HepG2 (cell line): ENCODE data around the gene RRBP1. TPM values are rescaled to one million over a fixed set of nuclear protein-coding genes. Genes with fewer than 3 reads are reported as not detected.

Experiments
- BCL6 ChIP-seq: IDR thresholded peaks from 2 replicates; pipeline ENCODE4 v1.6.1; 2016; ENCODE audit warnings: missing genetic modification reagents, missing compliant biosample characterization
- CBX2 ChIP-seq, 2 experiments: fragments of 200-600 bp in 1 of 2; sonication (generic); formaldehyde crosslinking in 1 of 2; IDR thresholded peaks; 2 replicates each; pipeline versions ENCODE4 v1.7.0 to v1.8.1; 2018 to 2022; ENCODE audit warnings: low read depth in 2 of 2, low read length in 1 of 2, mild to moderate bottlenecking in 1 of 2, missing genetic modification reagents in 1 of 2
- CREB1 ChIP-seq, 2 experiments: fragments of 450-650 bp in 1 of 2; IDR thresholded peaks; 2 replicates each; pipeline ENCODE4 v1.6.1; 2016 to 2017; ENCODE audit warnings: control low read depth in 1 of 2, mild to moderate bottlenecking in 1 of 2, missing compliant biosample characterization in 1 of 2, missing genetic modification characterization in 1 of 2
- FOXK2 ChIP-seq: fragments of 450-650 bp; IDR thresholded peaks from 2 replicates; pipeline ENCODE4 v1.6.1; 2016
- KDM2A ChIP-seq: sonication (generic); formaldehyde crosslinking; IDR thresholded peaks from 2 replicates; pipeline ENCODE4 v1.4.0; 2020; ENCODE audit warnings: low read depth, missing genetic modification reagents, borderline replicate concordance
- POLR2AphosphoS5 ChIP-seq: IDR thresholded peaks from 2 replicates; pipeline ENCODE4 v1.6.1; 2012; ENCODE audit warnings: low read depth, low read length
- UBTF ChIP-seq: sonication (generic); formaldehyde crosslinking; IDR thresholded peaks from 2 replicates; pipeline ENCODE4 v1.4.0; 2020; ENCODE audit warnings: mild to moderate bottlenecking, missing genetic modification reagents
- ZNF547 ChIP-seq: sonication (generic); formaldehyde crosslinking; IDR thresholded peaks from 2 replicates; pipeline ENCODE4 v1.5.1; 2020; ENCODE audit warnings: mild to moderate bottlenecking, missing genetic modification reagents
- polyA plus RNA-seq, 8 experiments: library from polyadenylated mRNA; depleted of rRNA in 3 of 8; stranded (reverse) in 7 of 8; unstranded in 1 of 8; fragments of >200 nt; fragmentation: Illumina TruSeq in 4 of 8; extraction: Trizol in 4 of 8; gene quantifications; 2 replicates each; pipeline versions ENCODE4 v1.2.1 to v1.2.3, GENCODE V29; 2011 to 2016; ENCODE audit warnings: low read depth in 4 of 8, missing spikeins in 1 of 8, mixed read lengths in 1 of 8; ENCODE audit not compliant: insufficient read depth in 1 of 8
- total RNA-seq, 5 experiments: library from RNA; depleted of rRNA; stranded (reverse); fragments of >200 nt; fragmentation: Illumina TruSeq; extraction: Trizol; gene quantifications; 2 replicates each; pipeline ENCODE4 v1.2.3, GENCODE V29; 2016; ENCODE audit warnings: low read depth in 1 of 5

Gene RRBP1
- total and polyA plus RNA-seq, 2 of the 13 experiments (the other 11 are each of a cell fraction or from before 2014, with no cell fraction given), result 150 to 222 TPM

GRCh38 chr20:17722493-17723300 is 40.7 kb upstream of the RRBP1 start (continued):
- TF ChIP-seq UBTF (CRISPR knock-in tag) (no peak), KDM2A (CRISPR knock-in tag) (no peak), FOXK2 (no peak), POLR2AphosphoS5 (no peak), ZNF547 (CRISPR knock-in tag) (0 out of 2 replicates have a peak, but pooled peaks have one; percentile 8), CBX2 (IDR thresholded peaks at IDR 0.05; ENCODE audit: low read depth, low read length) (peak; percentile 75; the same call in 1 of the 2 replicates), CBX2 (CRISPR knock-in tag; IDR thresholded peaks at IDR 0.05; ENCODE audit: low read depth) (no peak), CREB1 (IDR thresholded peaks at IDR 0.05) (peak; percentile 78), CREB1 (CRISPR knock-in tag; IDR thresholded peaks at IDR 0.05) (no peak), BCL6 (no peak)
- TF ChIP-seq, all 625 proteins: peak for 37
